Body of pancreas (tissue), 4 donors: ENCODE results near the gene RPTOR. TPM values are rescaled to one million over a fixed set of nuclear protein-coding genes. Genes with fewer than 3 reads are reported as not detected.

Source experiments
- ATAC-seq: fragments of 150-250 bp; one replicate; pipeline ENCODE4 v1.9.1; 2016
- DNase-seq, 4 donors: peaks; one replicate each; pipeline ENCODE4 v3.0.0-alpha.2; 2019
- H3K27ac ChIP-seq, 4 donors: fragments of 200-600 bp; sonication (generic); 1 replicate in 3 of 4; 2 replicates in 1 of 4; pipeline versions ENCODE4 v1.5.1 to v1.6.1; 2016 to 2019; ENCODE audit warnings: mild to moderate bottlenecking in 1 of 4, mixed read lengths in 1 of 4, moderate library complexity in 1 of 4
- H3K27me3 ChIP-seq, 2 donors: fragments of 200-600 bp; sonication (generic); one replicate each; pipeline ENCODE4 v1.6.0; 2016; ENCODE audit warnings: mild to moderate bottlenecking in 1 of 2
- H3K36me3 ChIP-seq, 2 donors: fragments of 200-600 bp; sonication (generic); replicated peaks in 1 of 2; 2 replicates each; pipeline ENCODE4 v1.5.1; 2016; ENCODE audit warnings: low read depth in 2 of 2; ENCODE audit not compliant: insufficient read depth in 1 of 2
- H3K4me1 ChIP-seq: fragments of 200-600 bp; sonication (generic); one replicate; pipeline ENCODE4 v1.6.0; 2016
- H3K4me3 ChIP-seq, 2 donors: fragments of 200-600 bp; sonication (generic); 1 replicate in 1 of 2; 2 replicates in 1 of 2; pipeline ENCODE4 v1.5.1; 2016 to 2019
- H3K9me3 ChIP-seq, 3 donors: fragments of 200-600 bp; sonication (generic); 1 replicate in 2 of 3; 2 replicates in 1 of 3; pipeline ENCODE4 v1.5.1; 2016
- POLR2A ChIP-seq, 3 donors: fragments of 450-650 bp; IDR thresholded peaks; one replicate each; pipeline ENCODE4 v1.6.1; 2016; ENCODE audit warnings: antibody characterized with exemption in 3 of 3, mild to moderate bottlenecking in 2 of 3
- WGBS, 2 donors: methylation state at CpG; one replicate each; pipeline ENCODE4 v1.1.5; 2017; 5-methylcytosine and 5-hydroxymethylcytosine counted together
- intact Hi-C: fragments of 100-400 bp; cut with DNase I; formaldehyde crosslinking; loops from one replicate; pipeline ENCODE4 v1.15.1; 2023
- total RNA-seq, 2 donors: library from RNA; depleted of rRNA; stranded (reverse); fragments of >200 nt; gene quantifications; one replicate each; pipeline ENCODE4 v1.1.0, GENCODE V29; 2016
- TF ChIP-seq, protein P1 (sequence below), 7 experiments: fragments of 450-650 bp in 4 of 7; fragments of 200-600 bp in 3 of 7; sonication (generic) in 3 of 7; IDR thresholded peaks; one replicate each; pipeline ENCODE4 v1.5.1; 2016 to 2019; ENCODE audit warnings: antibody characterized with exemption in 7 of 7

The RPTOR gene
- total RNA-seq, 2 donors from 2014 or later: 22.3 to 34.3 TPM

DNA sequence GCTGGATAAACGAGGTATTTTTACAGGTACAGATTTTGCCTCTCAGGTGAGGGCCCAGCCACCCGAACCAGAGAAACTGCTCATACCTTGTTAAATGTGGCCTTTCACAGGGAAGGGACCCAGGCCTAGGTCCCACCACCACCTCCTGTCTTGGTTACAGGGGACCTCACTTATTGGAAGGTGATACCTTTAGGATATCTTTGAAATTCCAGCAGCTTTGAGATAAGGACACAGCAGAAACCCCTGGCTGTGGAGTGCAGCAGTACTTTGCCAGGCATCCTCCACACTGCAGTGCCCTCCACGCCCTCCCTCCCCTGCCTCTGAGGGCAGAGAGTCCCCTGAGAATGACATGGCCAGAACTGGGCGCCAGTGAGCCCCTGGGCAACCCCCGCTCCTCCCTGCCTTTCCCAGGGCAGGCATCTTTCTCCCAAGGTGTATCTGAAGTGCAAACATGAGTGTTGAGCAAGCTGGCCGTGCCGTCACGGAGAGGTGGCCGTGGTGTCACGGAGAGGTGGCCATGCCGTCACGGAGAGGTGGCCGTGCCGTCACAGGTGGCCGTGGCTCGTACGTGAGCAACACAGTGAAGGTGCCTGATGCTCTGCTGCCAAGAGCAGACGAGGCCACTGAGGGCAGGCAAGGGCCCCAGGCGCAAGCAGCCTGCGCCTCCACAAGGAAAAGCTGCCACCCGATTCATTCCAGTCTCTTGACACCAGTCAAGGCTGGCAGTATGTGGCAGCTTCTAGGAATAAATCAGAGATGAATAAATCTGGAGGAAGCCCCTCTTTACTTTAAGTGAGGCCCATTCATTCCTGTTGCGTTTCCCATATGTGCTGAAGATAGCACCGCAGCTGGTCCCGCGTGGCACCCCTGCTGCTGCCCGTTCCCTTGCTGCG is 312.5 kb downstream of the RPTOR start:
- H3K4me1 ChIP-seq: peaks cover 9% of the 10 kb centered on the region
- H3K27me3 ChIP-seq: no peaks in the 10 kb centered on the region
- no peak for DNase-seq
- 91 to 93% methylated on average over 22 to 27 of the region's 27 CpGs for WGBS, 2 donors
- no peak for ATAC-seq
- no peaks in the 10 kb centered on the region for H3K9me3 ChIP-seq
- TF ChIP-seq POLR2A (IDR thresholded peaks at IDR 0.05): no peak
- no peak overlapping the region for H3K27ac ChIP-seq
- H3K36me3 ChIP-seq: no peaks in the 10 kb centered on the region
- intact Hi-C loops: no loop called here
- H3K4me3 ChIP-seq: no peak overlapping the region

DNA sequence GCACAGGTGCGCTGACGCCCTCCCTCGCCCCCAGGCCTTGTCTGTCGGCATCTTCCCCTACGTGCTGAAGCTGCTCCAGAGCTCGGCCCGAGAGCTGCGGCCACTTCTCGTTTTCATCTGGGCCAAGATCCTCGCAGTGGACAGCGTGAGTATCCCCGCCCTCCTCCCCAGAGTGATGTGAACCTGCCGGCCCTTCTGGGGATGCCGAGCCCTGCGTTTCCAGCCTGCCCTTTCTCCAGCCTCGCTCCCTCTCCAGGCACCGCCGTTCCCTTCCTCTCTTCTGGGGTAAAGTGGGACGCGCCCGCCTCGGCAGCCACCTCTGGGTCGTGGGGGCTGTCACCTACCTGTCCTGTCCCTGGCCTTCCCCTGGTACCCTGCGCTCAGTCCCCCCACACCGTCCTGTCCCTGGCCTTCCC is 313.1 kb downstream of the RPTOR start:
- WGBS, 2 donors: 94 to 96% methylated on average over 17 to 25 of the region's 25 CpGs
- H3K9me3 ChIP-seq: no peaks in the 10 kb centered on the region
- no peaks in the 10 kb centered on the region for H3K27me3 ChIP-seq
- DNase-seq: no peak
- no peak overlapping the region for H3K27ac ChIP-seq
- H3K4me1 ChIP-seq: peaks cover 8% of the 10 kb centered on the region
- no peaks in the 10 kb centered on the region for H3K36me3 ChIP-seq
- intact Hi-C loops: no loop called here
- TF ChIP-seq, protein P1, sequence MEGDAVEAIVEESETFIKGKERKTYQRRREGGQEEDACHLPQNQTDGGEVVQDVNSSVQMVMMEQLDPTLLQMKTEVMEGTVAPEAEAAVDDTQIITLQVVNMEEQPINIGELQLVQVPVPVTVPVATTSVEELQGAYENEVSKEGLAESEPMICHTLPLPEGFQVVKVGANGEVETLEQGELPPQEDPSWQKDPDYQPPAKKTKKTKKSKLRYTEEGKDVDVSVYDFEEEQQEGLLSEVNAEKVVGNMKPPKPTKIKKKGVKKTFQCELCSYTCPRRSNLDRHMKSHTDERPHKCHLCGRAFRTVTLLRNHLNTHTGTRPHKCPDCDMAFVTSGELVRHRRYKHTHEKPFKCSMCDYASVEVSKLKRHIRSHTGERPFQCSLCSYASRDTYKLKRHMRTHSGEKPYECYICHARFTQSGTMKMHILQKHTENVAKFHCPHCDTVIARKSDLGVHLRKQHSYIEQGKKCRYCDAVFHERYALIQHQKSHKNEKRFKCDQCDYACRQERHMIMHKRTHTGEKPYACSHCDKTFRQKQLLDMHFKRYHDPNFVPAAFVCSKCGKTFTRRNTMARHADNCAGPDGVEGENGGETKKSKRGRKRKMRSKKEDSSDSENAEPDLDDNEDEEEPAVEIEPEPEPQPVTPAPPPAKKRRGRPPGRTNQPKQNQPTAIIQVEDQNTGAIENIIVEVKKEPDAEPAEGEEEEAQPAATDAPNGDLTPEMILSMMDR (IDR thresholded peaks at IDR 0.05): no peak
- TF ChIP-seq POLR2A (IDR thresholded peaks at IDR 0.05): no peak
- H3K4me3 ChIP-seq: no peak overlapping the region
- no peak for ATAC-seq

DNA sequence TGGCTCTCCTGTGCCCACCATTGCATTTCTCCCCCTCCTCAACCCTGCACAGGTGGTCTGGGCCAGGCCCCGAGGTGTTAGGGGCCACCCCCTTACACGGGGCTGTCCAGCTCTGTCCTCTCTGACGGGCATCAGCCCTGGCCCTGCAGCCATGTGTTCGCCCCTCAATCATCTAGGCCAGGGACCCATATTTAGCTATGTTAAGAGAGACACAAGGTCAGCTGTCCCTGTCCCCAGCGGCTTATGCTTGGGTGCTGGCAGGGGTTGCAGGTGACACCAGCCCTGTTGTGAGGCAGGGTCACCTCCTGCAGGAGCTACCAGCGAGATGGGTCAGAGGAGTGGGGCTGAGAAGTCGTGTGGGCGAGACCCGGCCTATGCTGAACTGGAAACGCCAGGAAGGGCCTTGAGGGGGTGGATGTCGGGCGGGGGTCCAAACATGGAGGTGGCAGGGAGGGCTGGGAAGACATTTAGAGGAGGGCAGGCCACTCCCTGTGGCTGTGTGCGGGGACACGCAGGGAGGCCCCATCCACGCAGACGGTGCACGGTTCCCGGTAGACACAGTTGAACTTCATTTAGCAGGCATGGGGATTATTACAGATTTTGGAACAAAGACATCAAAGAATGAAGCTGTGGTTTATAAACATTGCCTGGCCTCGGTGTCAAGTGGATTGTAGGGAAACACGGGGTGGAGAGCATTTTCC is 313.8 kb downstream of the RPTOR start:
- Histone ChIP-seq H3K27me3 (no peaks in the 10 kb centered on the region), H3K4me3 (no peak overlapping the region), H3K27ac (no peak overlapping the region), H3K9me3 (no peaks in the 10 kb centered on the region), H3K4me1 (peaks cover 8% of the 10 kb centered on the region), H3K36me3 (no peaks in the 10 kb centered on the region)
- DNase-seq: no peak
- intact Hi-C loops: no loop called here
- no peak for ATAC-seq
- TF ChIP-seq, protein P1 (IDR thresholded peaks at IDR 0.05): no peak
- TF ChIP-seq POLR2A (IDR thresholded peaks at IDR 0.05): no peak
- WGBS, 2 donors: 89 to 91% methylated on average over 20 of the region's 20 CpGs

DNA sequence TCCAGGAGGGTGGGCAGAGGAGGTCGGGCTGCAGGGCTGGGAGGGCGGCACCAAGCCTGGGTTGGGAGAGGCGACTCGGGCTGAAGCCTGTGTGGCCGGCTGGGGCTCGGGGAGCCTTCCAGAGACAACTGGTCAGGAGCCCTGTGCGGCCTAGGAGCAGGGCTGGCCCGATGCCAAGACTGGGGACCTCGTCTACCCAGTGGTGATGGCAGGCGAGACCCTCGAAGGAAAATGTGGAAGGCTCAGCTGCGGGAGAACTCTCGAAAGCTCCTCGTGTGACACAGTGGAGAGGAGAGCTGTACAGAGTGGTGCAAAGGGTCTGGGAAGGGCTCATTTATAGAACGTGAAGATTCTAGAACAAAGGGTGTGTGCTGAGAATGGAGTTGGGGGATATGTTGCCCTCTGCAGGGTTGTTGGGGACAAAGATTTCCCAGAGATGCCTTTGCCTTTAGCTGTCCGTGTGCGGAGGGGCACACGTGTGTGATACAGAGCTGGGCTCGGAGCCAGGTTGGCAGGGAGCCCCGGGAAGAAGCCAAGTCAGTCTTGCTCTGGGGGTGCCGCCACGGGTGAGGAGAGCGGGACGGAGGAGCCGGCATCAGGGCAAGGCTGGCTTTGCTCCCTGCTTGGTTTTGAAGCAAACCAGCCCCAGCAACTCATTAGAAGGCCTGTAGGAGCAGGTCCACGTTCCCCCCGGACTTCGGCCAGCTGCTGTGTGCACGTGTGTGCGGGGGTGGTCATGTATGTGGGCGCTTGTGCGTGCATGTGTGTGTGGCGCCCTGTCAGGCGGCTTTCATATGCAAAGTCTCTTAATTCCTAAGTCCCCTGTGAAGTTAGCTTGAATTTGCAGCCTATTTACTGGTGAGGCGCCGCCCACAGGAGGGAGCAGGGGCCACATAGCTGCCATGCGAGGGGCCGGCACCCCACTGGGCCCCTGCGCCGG is 314.6 kb downstream of the RPTOR start:
- Histone ChIP-seq H3K9me3 (no peaks in the 10 kb centered on the region), H3K27me3 (no peaks in the 10 kb centered on the region), H3K4me1 (peaks cover 8% of the 10 kb centered on the region), H3K27ac (no peak overlapping the region), H3K4me3 (no peak overlapping the region), H3K36me3 (no peaks in the 10 kb centered on the region)
- intact Hi-C loops: no loop called here
- peak; percentile 34 for ATAC-seq
- WGBS, 2 donors: 65% methylated on average over 38 to 40 of the region's 40 CpGs
- DNase-seq: peak; percentile 55 to 81 (median 67)
- TF ChIP-seq, protein P1 (IDR thresholded peaks at IDR 0.05): no peak
- TF ChIP-seq POLR2A (IDR thresholded peaks at IDR 0.05): no peak
